NCI-H82 treated with DMSO at 0.1 percent for 48 hours (cell line): ENCODE results near the gene TIE1.

Source experiments
- DNase-seq: peaks from one replicate; lab custom pipeline; 2025; ENCODE audit not compliant: unreplicated experiment; lab: John Stamatoyannopoulos, UW

TIE1 gene

GRCh38 chr1:43300378-43301094, at the start of gene TIE1:
TIE1 (plus strand) TSS chr1:43300982; CDS start chr1:43301072, 90 bp downstream.
- no peak for DNase-seq

- no peak for DNase-seq
Measured at GRCh38 chr1:43251024-43251423, 49.8 kb upstream of the TIE1 start.

DNA sequence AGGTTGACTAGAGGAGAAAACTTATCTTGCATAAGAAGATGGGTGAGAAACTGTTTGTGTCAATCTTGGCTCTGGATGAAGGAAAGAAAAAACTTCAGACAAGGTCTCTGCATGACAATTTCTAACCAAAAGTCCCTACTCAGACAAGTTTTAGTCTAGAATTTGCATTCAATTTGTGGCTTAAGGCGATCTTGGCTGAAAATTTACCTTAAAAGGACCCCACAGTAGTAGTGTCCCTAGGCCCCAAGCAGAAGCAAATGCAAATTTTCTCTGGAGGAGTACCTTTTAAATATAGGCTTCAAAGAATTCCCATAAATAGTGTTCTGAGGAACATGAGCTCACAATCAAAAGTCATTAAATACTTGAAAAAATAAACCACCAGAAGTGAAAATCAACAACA, 48.6 kb upstream of the TIE1 start:
- no peak for DNase-seq

GRCh38 chr1:43253173-43253572, 47.6 kb upstream of the TIE1 start:
- DNase-seq, result no peak

DNA sequence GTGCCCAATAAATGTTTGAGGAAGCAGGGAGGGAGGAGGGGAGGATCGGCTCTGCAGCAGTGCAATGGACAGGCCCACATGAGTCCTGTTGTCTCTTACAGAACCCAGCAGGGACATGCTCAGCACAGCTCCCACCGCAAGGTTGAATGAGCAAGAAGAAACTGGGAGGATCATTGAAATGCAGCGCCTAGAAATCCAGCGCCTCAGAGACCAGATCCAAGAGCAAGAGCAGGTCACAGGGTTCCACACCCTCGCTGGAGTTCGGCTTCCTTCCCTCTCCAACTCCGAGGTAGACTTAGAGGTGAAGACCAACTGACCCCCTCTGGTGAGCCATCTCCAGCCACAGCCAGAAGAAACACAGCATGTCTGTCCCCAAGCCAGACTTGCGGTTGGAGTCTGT, 46.9 kb upstream of the TIE1 start:
- DNase-seq, result no peak

DNA sequence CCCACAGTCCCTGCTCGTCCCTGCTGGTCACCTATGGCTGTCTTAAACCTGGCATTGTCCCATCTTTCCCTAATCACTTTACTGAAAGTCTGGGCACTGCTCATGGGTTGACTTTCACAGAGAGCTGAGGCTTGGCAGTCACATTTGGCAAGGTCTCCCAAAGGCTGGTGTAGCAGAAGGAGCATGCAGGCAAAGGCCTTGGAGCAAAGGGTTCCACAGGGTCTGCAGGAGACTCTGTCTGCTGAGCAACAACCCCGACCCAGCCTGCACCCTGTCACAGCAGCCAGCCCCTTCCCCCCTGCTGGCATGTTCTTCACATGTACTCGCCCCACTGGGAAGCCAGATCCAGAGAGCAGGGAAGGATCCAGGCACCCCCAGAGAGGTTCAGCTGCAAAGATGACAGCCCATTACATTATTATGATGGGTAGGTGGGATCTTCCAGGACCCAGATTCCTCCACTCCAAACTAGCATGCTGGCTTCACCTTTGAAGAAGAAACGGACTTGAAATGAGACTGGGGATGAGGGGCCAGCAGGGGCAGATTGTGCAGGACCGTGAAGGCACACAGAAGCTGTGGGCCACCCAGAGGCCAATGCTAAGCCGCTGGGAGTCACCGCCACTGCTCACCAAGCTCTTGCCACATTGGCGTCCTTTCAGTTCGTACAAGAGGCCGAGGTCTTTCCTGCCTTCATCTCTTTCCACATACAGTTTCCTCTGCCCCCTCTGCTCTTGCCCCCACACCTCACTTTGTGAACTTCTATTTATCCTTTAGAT, 45.2 kb upstream of the TIE1 start:
- DNase-seq, result no peak

DNA sequence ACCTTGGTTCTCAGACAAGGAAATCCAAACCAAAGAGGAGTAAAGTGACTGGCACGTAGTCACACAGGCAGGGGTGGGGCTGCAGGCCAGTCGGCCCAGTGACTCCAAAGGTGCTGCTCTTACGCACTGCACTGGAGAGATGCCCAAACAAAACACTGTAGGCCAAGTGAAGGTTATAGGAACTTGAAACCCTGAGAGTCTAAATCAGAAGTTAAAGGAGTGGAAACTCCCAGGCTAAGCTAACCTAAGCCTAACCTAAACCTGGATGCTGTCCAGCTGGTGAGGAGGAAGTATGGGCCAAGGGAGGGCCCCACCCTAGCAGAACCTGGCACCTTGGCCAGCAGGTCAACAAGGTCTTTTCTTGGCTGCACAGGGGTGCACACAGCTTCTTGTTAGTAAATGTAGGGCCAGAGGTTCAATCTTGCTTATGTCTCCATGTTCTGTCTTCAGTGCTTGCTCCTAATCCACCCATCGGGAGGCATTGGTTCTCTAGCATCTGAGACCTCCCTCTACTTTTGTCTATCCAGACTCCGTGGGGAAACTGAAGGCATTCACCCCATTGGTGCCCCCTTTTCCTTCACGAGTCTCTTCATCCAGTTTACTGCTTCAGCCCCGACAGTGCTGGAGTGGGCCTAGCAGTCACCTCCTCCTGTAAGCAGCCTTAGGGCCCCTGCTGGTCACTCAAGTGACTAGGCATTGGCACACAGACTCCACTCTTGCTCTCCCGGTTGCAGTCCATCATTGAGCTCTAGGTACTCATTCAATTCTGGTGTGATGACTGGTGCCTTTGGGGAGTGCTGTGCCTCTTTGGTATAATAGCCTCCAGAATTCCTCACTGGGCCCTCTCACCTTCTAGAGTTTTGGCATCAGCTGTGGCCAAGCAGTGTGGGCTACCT, 43.9 kb upstream of the TIE1 start:
- DNase-seq, result no peak

- DNase-seq, result no peak
Measured at GRCh38 chr1:43258370-43258769, 42.4 kb upstream of the TIE1 start.

DNA sequence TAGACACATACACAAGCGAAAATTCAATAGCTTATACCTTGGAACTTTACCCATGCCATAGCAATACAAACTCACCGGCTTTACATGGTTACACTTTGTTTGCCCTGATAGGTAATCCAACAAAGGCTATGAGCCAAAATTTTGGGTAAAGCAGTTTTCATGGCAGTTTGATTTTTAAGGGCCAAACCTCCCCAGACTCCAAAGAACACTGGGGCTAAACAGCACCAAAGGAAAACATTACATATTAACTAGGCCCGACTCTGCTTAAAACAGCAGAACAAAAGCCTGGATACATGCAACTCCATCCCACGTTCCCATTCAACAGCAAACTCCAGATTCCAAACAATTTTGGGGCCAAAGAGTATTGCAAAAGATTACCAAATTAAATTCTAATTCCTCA, 35.4 kb upstream of the TIE1 start:
- no peak for DNase-seq

GRCh38 chr1:43266881-43267280, 33.9 kb upstream of the TIE1 start:
- no peak for DNase-seq

DNA sequence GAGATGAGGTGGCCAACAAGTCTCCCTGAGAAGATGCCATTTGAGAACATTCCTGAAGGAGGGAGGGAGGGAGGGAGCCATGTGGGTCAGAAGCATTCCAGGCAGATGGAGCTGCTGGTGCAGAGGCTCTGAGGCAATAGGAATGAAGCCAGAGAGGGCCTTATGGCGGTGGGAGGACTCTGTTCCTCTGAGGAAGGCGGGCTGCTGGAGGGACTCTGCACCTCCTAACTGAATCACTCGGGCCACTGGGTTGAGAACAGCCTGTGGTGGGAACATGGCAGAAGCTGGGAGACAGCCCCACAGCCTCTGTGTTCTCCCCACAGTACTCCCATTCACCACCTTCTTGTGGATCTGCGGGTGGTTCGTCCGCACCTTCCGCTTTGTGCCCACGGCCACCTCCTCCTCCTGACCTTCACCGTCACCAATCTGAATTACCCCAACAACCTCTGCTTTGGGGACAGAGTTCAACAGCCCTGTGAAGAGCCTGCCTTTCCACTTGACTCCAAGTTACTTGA, 33.4 kb upstream of the TIE1 start:
- DNase-seq, result no peak

GRCh38 chr1:43267818-43268425, 32.9 kb upstream of the TIE1 start:
- DNase-seq, result no peak

DNA sequence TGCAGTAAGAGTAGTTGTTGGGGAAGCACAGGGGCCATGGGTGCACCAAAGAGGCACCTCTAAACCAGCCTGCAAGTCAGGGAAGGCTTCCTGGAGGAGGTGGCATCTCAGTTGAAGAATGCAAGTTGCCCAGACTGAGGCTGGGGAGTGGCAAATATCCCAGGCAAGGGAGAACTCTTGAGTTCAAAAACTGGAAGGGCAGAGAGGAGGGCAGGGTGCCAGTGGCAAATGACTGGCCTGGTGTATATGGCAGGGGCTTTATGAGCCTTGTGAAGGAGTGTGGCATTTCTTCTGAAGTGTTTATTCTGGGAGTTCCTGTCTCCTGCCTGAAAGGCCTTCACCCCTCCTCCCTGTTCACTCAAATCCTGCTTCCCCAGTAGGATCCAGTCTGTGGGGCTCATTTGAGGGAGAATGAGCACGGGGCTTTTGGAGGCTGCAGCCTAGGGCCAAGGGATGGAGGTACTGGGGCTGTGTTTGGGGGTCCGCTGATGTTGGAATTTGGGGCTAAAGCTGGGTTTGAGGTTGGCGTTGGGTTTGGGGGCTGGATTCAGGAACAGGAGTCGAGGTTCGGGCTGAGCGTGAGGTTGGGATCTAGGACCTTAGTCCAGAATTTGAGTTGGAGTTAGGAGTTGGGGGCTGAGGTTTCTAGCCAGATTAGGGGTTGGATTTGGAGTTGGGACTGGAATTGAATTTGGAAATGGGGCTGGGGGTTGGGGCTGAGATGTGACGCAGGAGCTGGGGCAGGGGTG, 31.0 kb upstream of the TIE1 start, which contains the start of gene TMEM125:
Gene TMEM125 (plus strand): TSS at position 357 of the 749 bp plus-strand sequence. CDS start 2,740 bp downstream, outside the sequence.
- no peak for DNase-seq

- no peak for DNase-seq
Measured at GRCh38 chr1:43270421-43271095, 30.2 kb upstream of the TIE1 start.

GRCh38 chr1:43271186-43272118, 29.3 kb upstream of the TIE1 start:
- DNase-seq, result no peak

DNA sequence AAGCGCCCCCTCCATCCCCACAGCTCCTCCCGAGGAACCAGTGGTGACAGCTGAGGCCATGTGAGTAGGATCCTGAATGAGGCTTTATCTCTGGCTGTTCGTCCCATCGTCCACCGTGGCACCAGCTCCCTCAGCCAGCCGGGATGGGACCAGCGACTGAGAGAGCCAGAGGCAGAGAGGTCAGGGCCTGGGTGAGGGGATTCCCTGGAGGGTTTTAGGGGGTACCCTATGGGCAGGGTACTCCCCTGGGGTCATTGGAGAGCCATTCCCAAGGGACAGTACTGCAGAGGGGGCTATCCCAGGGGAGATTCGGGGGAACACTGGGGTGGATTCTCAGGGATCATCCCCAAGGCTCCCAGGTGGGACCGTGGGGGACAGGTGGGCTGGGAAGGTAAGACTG, 28.6 kb upstream of the TIE1 start:
- DNase-seq, result no peak

- DNase-seq, result no peak
Measured at GRCh38 chr1:43272576-43273571, 27.9 kb upstream of the TIE1 start.
